Transverse colon (tissue), 4 donors: ENCODE data around the gene FRRS1.

Experiments
- CTCF ChIP-seq, 5 experiments: fragments of 200-600 bp in 3 of 5; fragments of 450-650 bp in 2 of 5; sonication (generic) in 3 of 5; IDR thresholded peaks; 1 replicate in 2 of 5; 2 replicates in 3 of 5; pipeline ENCODE4 v1.5.1; 2016 to 2017; ENCODE audit warnings: antibody characterized with exemption in 5 of 5, inconsistent platforms in 3 of 5, mild to moderate bottlenecking in 2 of 5, moderate library complexity in 1 of 5
- EP300 ChIP-seq: sonication (generic); formaldehyde crosslinking; IDR thresholded peaks from one replicate; pipeline ENCODE4 v1.6.1; 2017; ENCODE audit warnings: antibody characterized with exemption, low read depth
- POLR2A ChIP-seq: fragments of 450-650 bp; IDR thresholded peaks from one replicate; pipeline ENCODE4 v1.6.1; 2016; ENCODE audit warnings: antibody characterized with exemption, mild to moderate bottlenecking, moderate library complexity
- POLR2AphosphoS5 ChIP-seq, 3 donors: sonication (generic); formaldehyde crosslinking; IDR thresholded peaks; one replicate each; pipeline ENCODE4 v1.6.1; 2016; ENCODE audit warnings: antibody characterized with exemption in 3 of 3

GRCh38 chr1:99784143-99784542 is 17.7 kb upstream of the FRRS1 start:
- TF ChIP-seq CTCF (IDR thresholded peaks at IDR 0.05): no peak
- TF ChIP-seq POLR2A: no peak
- TF ChIP-seq POLR2AphosphoS5 (IDR thresholded peaks at IDR 0.05): no peak
- no peak for TF ChIP-seq EP300
